GM12878 (cell line): ENCODE data around the gene MANF. TPM values are rescaled to one million over a fixed set of nuclear protein-coding genes. Genes with fewer than 3 reads are reported as not detected.

Experiments
- ATAC-seq: fragments of 200-7000 bp; cut with Tn5 transposase; 3 replicates; pipeline ENCODE4 v1.9.1; 2020; ENCODE audit warnings: mild to moderate bottlenecking, moderate library complexity
- BruUV-seq: library from RNA; stranded (reverse); fragments of 400-500 nt; replicated peaks from 2 replicates; lab custom pipeline; 2021; lab: Mats Ljungman, UMichigan
- CTCF ChIA-PET: fragments of 300-600 bp; sonication (Branson Sonifier 250); formaldehyde crosslinking; extraction: SDS; loops from one replicate; lab custom pipeline; 2021; ENCODE audit warnings: inconsistent platforms; lab: Yijun Ruan, JAX
- POLR2A ChIA-PET: fragments of 350-600 bp; formaldehyde crosslinking; extraction: SDS; loops from one replicate; lab custom pipeline; 2021; ENCODE audit warnings: inconsistent platforms; lab: Charles Lee
- RAD21 ChIA-PET: fragments of 300-600 bp; sonication (Branson Sonifier 250); formaldehyde crosslinking; loops from one replicate; lab custom pipeline; 2023; ENCODE audit warnings: antibody characterized with exemption; ENCODE audit not compliant: unreplicated experiment; lab: Charles Lee
- SMC1A ChIA-PET: fragments of 300-600 bp; sonication (Branson Sonifier 250); formaldehyde crosslinking; loops from one replicate; lab custom pipeline; 2023; ENCODE audit not compliant: unreplicated experiment, uncharacterized antibody; lab: Charles Lee
- DNase-seq: peaks from one replicate; pipeline ENCODE4 v3.0.0-alpha.2; 2011; ENCODE audit warnings: low read depth, low spot score
- FAIRE-seq: peaks from 3 replicates; lab custom pipeline; 2011; peaks lifted over from hg19 to GRCh38; lab: Jason Lieb, UNC
- H2AFZ ChIP-seq: 2 replicates; pipeline ENCODE4 v1.6.0; 2011; ENCODE audit warnings: low read depth, low read length, control low read depth; ENCODE audit not compliant: control insufficient read depth
- H3K27ac ChIP-seq: 2 replicates; pipeline ENCODE4 v1.5.1; 2011; ENCODE audit warnings: control low read depth; ENCODE audit not compliant: control insufficient read depth, insufficient read depth
- H3K27me3 ChIP-seq, 2 experiments: replicated peaks in 1 of 2; 2 replicates each; pipeline versions ENCODE4 v1.6.0 to v1.6.1; 2011; ENCODE audit warnings: low read length in 1 of 2; ENCODE audit not compliant: control insufficient read depth in 2 of 2, insufficient read depth in 2 of 2
- H3K36me3 ChIP-seq, 2 experiments: 2 replicates each; pipeline ENCODE4 v1.5.1; 2011; ENCODE audit warnings: low read length in 1 of 2; ENCODE audit not compliant: control insufficient read depth in 2 of 2, insufficient read depth in 2 of 2
- H3K4me1 ChIP-seq: 2 replicates; pipeline ENCODE4 v1.6.1; 2011; ENCODE audit warnings: mild to moderate bottlenecking, low read length, moderate library complexity, mixed read lengths; ENCODE audit not compliant: control insufficient read depth, insufficient read depth
- H3K4me2 ChIP-seq: 2 replicates; pipeline ENCODE4 v1.6.0; 2011; ENCODE audit warnings: control low read depth; ENCODE audit not compliant: control insufficient read depth, insufficient read depth
- H3K4me3 ChIP-seq: fragments of 200-600 bp; sonication (generic); 2 replicates; pipeline ENCODE4 v1.5.1; 2016
- H3K79me2 ChIP-seq: 2 replicates; pipeline ENCODE4 v1.6.0; 2011; ENCODE audit warnings: low read length; ENCODE audit not compliant: control insufficient read depth, insufficient read depth
- H3K9ac ChIP-seq: 2 replicates; pipeline ENCODE4 v1.8.0; 2011; ENCODE audit warnings: low read length, control low read depth, mixed read lengths; ENCODE audit not compliant: control insufficient read depth, insufficient read depth
- H3K9me3 ChIP-seq: replicated peaks from 3 replicates; pipeline ENCODE4 v1.5.1; 2011; ENCODE audit warnings: mild to moderate bottlenecking, low read length; ENCODE audit not compliant: control insufficient read depth, insufficient read depth
- H4K20me1 ChIP-seq: 2 replicates; pipeline ENCODE4 v1.6.0; 2011; ENCODE audit not compliant: control insufficient read depth, insufficient read depth
- CBFB ChIP-seq: IDR thresholded peaks from 2 replicates; pipeline ENCODE4 v1.6.1; 2016; ENCODE audit warnings: antibody characterized with exemption, low read depth
- EED ChIP-seq: sonication (generic); IDR thresholded peaks from 2 replicates; pipeline ENCODE4 v1.6.1; 2016; ENCODE audit warnings: antibody characterized with exemption, low read depth
- FOXK2 ChIP-seq: fragments of 450-650 bp; IDR thresholded peaks from 2 replicates; pipeline ENCODE4 v1.6.1; 2017; ENCODE audit warnings: mild to moderate bottlenecking, moderate library complexity
- HDGF ChIP-seq: fragments of 450-650 bp; IDR thresholded peaks from 2 replicates; pipeline ENCODE4 v1.6.1; 2016; ENCODE audit warnings: antibody characterized with exemption
- MXI1 ChIP-seq: fragments of 150-350 bp; IDR thresholded peaks from 2 replicates; pipeline ENCODE4 v1.6.1; 2011; ENCODE audit warnings: low read depth, mild to moderate bottlenecking, inconsistent platforms, low read length, improper control_type of control experiment
- RAD21 ChIP-seq: IDR thresholded peaks from 2 replicates; pipeline ENCODE4 v1.6.1; 2011; ENCODE audit warnings: mild to moderate bottlenecking, low read depth, low read length, moderate library complexity; ENCODE audit not compliant: insufficient read depth
- RUNX3 ChIP-seq: IDR thresholded peaks from 2 replicates; pipeline ENCODE4 v1.6.1; 2012; ENCODE audit warnings: low read length, inconsistent platforms
- WGBS: methylation state at CpG from one replicate; pipeline ENCODE4 v1.1.6; 2016; ENCODE audit warnings: low lambda C conversion rate; ENCODE audit not compliant: insufficient replicate concordance, insufficient coverage; ENCODE audit errors: missing lambda C conversion rate; 5-methylcytosine and 5-hydroxymethylcytosine counted together
- in situ Hi-C: fragments of 300-500 bp; cut with MboI; formaldehyde crosslinking; loops from 9 replicates; pipeline ENCODE4 v1.14.3; 2018; ENCODE audit warnings: mixed read lengths
- intact Hi-C: fragments of 100-400 bp; cut with micrococcal nuclease; formaldehyde crosslinking; loops from one replicate; pipeline ENCODE4 v1.14.2; 2022; ENCODE audit not compliant: unreplicated experiment
- polyA plus RNA-seq, 11 experiments: library from polyadenylated mRNA; depleted of rRNA in 4 of 11; unstranded in 6 of 11; stranded (reverse) in 5 of 11; fragments of >200 nt; fragmentation: Nextera tagmentation in 4 of 11; fragmentation: Illumina TruSeq in 1 of 11; extraction: Ambion mirVana in 4 of 11; extraction: Trizol in 1 of 11; gene quantifications; 1 replicate in 1 of 11; 2 replicates in 10 of 11; pipeline versions ENCODE4 v1.2.1 to v1.2.3, GENCODE V29; 2011 to 2016; ENCODE audit warnings: inconsistent platforms in 2 of 11, missing spikeins in 2 of 11, low read depth in 1 of 11
- total RNA-seq, 4 experiments: library from RNA; depleted of rRNA in 3 of 4; stranded (reverse); fragments of >200 nt in 3 of 4; fragmentation: Illumina TruSeq in 1 of 4; extraction: Trizol in 1 of 4; gene quantifications; 2 replicates each; pipeline versions ENCODE4 v1.2.1 to v1.2.3, GENCODE V29; 2013 to 2021
- TF ChIP-seq, protein P1 (sequence below): fragments of 450-650 bp; IDR thresholded peaks from 2 replicates; pipeline ENCODE4 v1.6.1; 2014; ENCODE audit warnings: mild to moderate bottlenecking
- TF ChIP-seq, protein P2 (sequence below): IDR thresholded peaks from 2 replicates; pipeline ENCODE4 v1.6.1; 2012; ENCODE audit warnings: improper control_type of control experiment, low read depth, low read length; ENCODE audit not compliant: insufficient replicate concordance

MANF gene
- total and polyA plus RNA-seq, 10 of the 15 experiments (the other 5 are each of a cell fraction or from before 2014, with no cell fraction given) = 22.0 to 120 (median 82.9) TPM

DNA sequence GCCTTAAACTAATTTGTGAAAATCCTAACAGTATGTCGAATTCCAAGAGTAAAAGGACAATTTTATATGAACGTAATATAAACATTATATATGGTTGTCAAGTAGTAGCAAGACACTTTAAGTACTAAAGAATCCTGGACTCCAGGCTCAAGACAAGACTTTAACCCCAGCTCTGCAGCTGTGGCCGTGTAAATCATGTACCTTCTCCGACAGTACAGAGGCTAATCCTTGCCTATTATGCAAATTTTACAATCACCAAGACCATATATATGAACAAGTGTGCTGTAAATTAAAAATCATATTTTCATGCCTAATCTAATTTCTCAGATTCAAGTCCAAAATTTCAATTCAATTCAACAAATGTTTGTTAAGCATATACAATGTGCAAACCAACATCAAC is 41.8 kb downstream of the MANF start:
- Histone ChIP-seq H4K20me1 (no peaks in the 10 kb centered on the region), H3K4me2 (no peak overlapping the region), H2AFZ (no peak overlapping the region), H3K27me3 (no peaks in the 10 kb centered on the region), H3K27ac (no peak overlapping the region), H3K9ac (no peak overlapping the region), H3K9me3 (no peaks in the 10 kb centered on the region), H3K4me3 (no peak overlapping the region), H3K4me1 (no peaks in the 10 kb centered on the region), H3K36me3 (peaks cover 14 to 19% of the 10 kb centered on the region in 2 experiments), H3K79me2 (no peaks in the 10 kb centered on the region)
- ATAC-seq = no peak
- no peak for DNase-seq
- ChIA-PET POLR2A (no interaction called here), CTCF (interaction anchor here (0.9 kb wide), 1 partner anchor 242 kb away, joined by 3 read pairs; no protein-coding TSS in a partner anchor), RAD21 (no interaction called here), SMC1A (no interaction called here)
- intact Hi-C loops = no loop called here
- WGBS = 100% methylated on average over 4 of the region's 4 CpGs
- no peak for FAIRE-seq
- in situ Hi-C loops = no loop called here
- BruUV-seq = no TSS peak
- TF ChIP-seq RAD21 (no peak), CBFB (no peak), MXI1 (no peak)
- TF ChIP-seq, protein P1, sequence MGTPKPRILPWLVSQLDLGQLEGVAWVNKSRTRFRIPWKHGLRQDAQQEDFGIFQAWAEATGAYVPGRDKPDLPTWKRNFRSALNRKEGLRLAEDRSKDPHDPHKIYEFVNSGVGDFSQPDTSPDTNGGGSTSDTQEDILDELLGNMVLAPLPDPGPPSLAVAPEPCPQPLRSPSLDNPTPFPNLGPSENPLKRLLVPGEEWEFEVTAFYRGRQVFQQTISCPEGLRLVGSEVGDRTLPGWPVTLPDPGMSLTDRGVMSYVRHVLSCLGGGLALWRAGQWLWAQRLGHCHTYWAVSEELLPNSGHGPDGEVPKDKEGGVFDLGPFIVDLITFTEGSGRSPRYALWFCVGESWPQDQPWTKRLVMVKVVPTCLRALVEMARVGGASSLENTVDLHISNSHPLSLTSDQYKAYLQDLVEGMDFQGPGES = no peak

DNA sequence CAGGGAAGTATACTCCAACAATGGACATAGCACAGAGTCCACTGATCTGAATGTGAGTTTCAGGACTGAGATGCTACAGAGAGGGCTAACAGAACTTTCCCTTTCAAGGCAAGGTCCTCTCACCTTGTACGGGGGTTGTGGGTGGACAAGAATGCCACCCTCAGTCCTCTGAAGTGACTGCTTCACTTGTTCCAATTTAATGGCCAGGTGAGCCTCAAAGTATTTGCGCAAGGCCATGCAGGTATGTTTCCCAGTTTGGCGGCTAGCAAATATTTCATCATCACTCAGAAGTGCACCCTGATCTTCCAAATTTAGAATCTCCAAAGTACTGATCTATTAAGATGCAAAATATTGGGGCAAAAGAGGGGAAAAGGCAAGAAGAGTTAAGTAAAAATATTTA is 44.0 kb downstream of the MANF start:
- DNase-seq (no peak), FAIRE-seq (no peak), ATAC-seq (no peak)
- H3K27me3 ChIP-seq = no peaks in the 10 kb centered on the region
- no peak overlapping the region for H3K4me2 ChIP-seq
- ChIA-PET POLR2A (interaction anchor here (0.6 kb wide), 1 partner anchor 10 kb away, joined by 3 read pairs; no protein-coding TSS in a partner anchor), RAD21 (interaction anchor here (1.6 kb wide), 1 partner anchor 253 kb away, joined by 3 read pairs; no protein-coding TSS in a partner anchor), SMC1A (interaction anchor here (0.9 to 1.4 kb wide), 2 partner anchors 10 to 32 kb away, joined by 3 to 4 read pairs; no protein-coding TSS in a partner anchor), CTCF (no interaction called here)
- no peaks in the 10 kb centered on the region for H4K20me1 ChIP-seq
- WGBS = 96% methylated on average over 3 of the region's 3 CpGs
- no peak overlapping the region for H3K27ac ChIP-seq
- H3K79me2 ChIP-seq = no peaks in the 10 kb centered on the region
- H2AFZ ChIP-seq = no peak overlapping the region
- peaks cover 12 to 28% of the 10 kb centered on the region in 2 experiments for H3K36me3 ChIP-seq
- H3K9me3 ChIP-seq = no peaks in the 10 kb centered on the region
- intact Hi-C loops = no loop called here
- no peaks in the 10 kb centered on the region for H3K4me1 ChIP-seq
- in situ Hi-C loops = no loop called here
- H3K9ac ChIP-seq = no peak overlapping the region
- no peak overlapping the region for H3K4me3 ChIP-seq
- BruUV-seq = no TSS peak
- TF ChIP-seq EED (no peak), FOXK2 (no peak), RUNX3 (no peak), HDGF (no peak)
- TF ChIP-seq, protein P2, sequence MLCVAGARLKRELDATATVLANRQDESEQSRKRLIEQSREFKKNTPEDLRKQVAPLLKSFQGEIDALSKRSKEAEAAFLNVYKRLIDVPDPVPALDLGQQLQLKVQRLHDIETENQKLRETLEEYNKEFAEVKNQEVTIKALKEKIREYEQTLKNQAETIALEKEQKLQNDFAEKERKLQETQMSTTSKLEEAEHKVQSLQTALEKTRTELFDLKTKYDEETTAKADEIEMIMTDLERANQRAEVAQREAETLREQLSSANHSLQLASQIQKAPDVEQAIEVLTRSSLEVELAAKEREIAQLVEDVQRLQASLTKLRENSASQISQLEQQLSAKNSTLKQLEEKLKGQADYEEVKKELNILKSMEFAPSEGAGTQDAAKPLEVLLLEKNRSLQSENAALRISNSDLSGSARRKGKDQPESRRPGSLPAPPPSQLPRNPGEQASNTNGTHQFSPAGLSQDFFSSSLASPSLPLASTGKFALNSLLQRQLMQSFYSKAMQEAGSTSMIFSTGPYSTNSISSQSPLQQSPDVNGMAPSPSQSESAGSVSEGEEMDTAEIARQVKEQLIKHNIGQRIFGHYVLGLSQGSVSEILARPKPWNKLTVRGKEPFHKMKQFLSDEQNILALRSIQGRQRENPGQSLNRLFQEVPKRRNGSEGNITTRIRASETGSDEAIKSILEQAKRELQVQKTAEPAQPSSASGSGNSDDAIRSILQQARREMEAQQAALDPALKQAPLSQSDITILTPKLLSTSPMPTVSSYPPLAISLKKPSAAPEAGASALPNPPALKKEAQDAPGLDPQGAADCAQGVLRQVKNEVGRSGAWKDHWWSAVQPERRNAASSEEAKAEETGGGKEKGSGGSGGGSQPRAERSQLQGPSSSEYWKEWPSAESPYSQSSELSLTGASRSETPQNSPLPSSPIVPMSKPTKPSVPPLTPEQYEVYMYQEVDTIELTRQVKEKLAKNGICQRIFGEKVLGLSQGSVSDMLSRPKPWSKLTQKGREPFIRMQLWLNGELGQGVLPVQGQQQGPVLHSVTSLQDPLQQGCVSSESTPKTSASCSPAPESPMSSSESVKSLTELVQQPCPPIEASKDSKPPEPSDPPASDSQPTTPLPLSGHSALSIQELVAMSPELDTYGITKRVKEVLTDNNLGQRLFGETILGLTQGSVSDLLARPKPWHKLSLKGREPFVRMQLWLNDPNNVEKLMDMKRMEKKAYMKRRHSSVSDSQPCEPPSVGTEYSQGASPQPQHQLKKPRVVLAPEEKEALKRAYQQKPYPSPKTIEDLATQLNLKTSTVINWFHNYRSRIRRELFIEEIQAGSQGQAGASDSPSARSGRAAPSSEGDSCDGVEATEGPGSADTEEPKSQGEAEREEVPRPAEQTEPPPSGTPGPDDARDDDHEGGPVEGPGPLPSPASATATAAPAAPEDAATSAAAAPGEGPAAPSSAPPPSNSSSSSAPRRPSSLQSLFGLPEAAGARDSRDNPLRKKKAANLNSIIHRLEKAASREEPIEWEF = no peak
